Gastroesophageal sphincter (tissue), 4 donors: ENCODE results near the gene SRM. TPM values are rescaled to one million over a fixed set of nuclear protein-coding genes. Genes with fewer than 3 reads are reported as not detected.

Experiments
- ATAC-seq: fragments of 150-250 bp; one replicate; pipeline ENCODE4 v1.9.1; 2016; ENCODE audit warnings: mild to moderate bottlenecking, moderate library complexity
- H3K27ac ChIP-seq, 4 donors: fragments of 200-600 bp; sonication (generic) in 3 of 4; 1 replicate in 3 of 4; 2 replicates in 1 of 4; pipeline ENCODE4 v1.5.1; 2016 to 2019
- H3K27me3 ChIP-seq: fragments of 200-600 bp; sonication (generic); one replicate; pipeline ENCODE4 v1.5.1; 2019
- H3K36me3 ChIP-seq, 2 donors: fragments of 200-600 bp; sonication (generic); one replicate each; pipeline ENCODE4 v1.5.1; 2019; ENCODE audit warnings: control low read depth in 1 of 2
- H3K4me1 ChIP-seq, 3 donors: fragments of 200-600 bp; sonication (generic); 1 replicate in 2 of 3; 2 replicates in 1 of 3; pipeline ENCODE4 v1.5.1; 2016 to 2019; ENCODE audit warnings: control low read depth in 2 of 3
- H3K4me3 ChIP-seq, 2 donors: fragments of 200-600 bp; sonication (generic); one replicate each; pipeline ENCODE4 v1.5.1; 2019; ENCODE audit warnings: mild to moderate bottlenecking in 1 of 2, moderate library complexity in 1 of 2
- H3K9me3 ChIP-seq, 3 donors: fragments of 200-600 bp; sonication (generic); one replicate each; pipeline ENCODE4 v1.5.1; 2017 to 2019; ENCODE audit warnings: control low read depth in 2 of 3
- EP300 ChIP-seq: sonication (generic); formaldehyde crosslinking; IDR thresholded peaks from one replicate; pipeline ENCODE4 v1.6.1; 2017; ENCODE audit warnings: antibody characterized with exemption, mild to moderate bottlenecking
- POLR2A ChIP-seq, 2 donors: fragments of 450-650 bp; IDR thresholded peaks; one replicate each; pipeline ENCODE4 v1.6.1; 2017; ENCODE audit warnings: antibody characterized with exemption in 2 of 2, mild to moderate bottlenecking in 2 of 2, moderate library complexity in 1 of 2
- POLR2AphosphoS5 ChIP-seq: sonication (generic); formaldehyde crosslinking; IDR thresholded peaks from one replicate; pipeline ENCODE4 v1.6.1; 2017; ENCODE audit warnings: antibody characterized with exemption
- WGBS, 2 donors: methylation state at CpG; one replicate each; pipeline ENCODE4 v1.1.5; 2018; ENCODE audit warnings: low coverage in 1 of 2; 5-methylcytosine and 5-hydroxymethylcytosine counted together
- total RNA-seq, 4 donors: library from RNA; depleted of rRNA; stranded (reverse); fragments of >200 nt; gene quantifications; one replicate each; pipeline ENCODE4 v1.1.0, GENCODE V29; 2016
- TF ChIP-seq, protein P1 (sequence below), 4 experiments: fragments of 200-600 bp in 2 of 4; fragments of 450-650 bp in 2 of 4; sonication (generic) in 1 of 4; IDR thresholded peaks; one replicate each; pipeline ENCODE4 v1.5.1; 2017 to 2019; ENCODE audit warnings: antibody characterized with exemption in 4 of 4, mild to moderate bottlenecking in 2 of 4, moderate library complexity in 2 of 4

SRM gene
- total RNA-seq, 4 donors from 2014 or later: 29.3 to 54.0 (median 34.1) TPM

DNA sequence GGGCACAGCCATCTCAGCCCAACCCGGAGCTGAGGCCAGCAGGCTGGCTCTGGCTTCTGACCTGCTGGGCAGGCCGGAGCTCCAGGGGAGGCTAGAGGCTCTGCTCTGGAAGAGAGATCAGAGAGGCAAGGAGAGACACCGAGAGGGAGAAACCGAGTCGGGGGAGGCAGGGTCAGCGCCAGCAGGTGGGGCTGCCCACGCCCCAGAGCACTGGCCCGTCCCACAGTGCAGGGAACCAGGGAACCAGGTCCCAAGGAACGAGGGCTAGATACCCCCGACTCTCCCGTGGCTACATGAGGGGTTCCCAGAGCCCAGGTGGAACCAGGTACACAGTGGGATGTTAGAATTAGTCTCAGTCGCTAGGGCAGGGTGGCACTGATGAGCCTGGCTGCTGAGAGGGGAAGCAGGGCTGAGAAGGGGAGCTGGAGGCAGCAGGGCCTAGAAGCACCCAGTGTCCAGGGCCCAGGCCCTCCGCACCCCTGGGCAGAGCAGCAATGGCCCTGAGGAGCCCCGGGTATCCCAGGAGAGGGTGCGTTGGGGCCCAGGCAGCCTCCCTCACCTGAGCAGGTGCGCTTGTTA is 14.9 kb downstream of the SRM start:
- Histone ChIP-seq H3K4me1 (no peaks in the 10 kb centered on the region), H3K4me3 (no peak overlapping the region), H3K27ac (no peak overlapping the region), H3K36me3 (no peaks in the 10 kb centered on the region), H3K27me3 (peaks cover 6% of the 10 kb centered on the region), H3K9me3 (no peaks in the 10 kb centered on the region)
- TF ChIP-seq POLR2AphosphoS5 (no peak), EP300 (no peak), POLR2A (IDR thresholded peaks at IDR 0.05) (no peak)
- TF ChIP-seq, protein P1, sequence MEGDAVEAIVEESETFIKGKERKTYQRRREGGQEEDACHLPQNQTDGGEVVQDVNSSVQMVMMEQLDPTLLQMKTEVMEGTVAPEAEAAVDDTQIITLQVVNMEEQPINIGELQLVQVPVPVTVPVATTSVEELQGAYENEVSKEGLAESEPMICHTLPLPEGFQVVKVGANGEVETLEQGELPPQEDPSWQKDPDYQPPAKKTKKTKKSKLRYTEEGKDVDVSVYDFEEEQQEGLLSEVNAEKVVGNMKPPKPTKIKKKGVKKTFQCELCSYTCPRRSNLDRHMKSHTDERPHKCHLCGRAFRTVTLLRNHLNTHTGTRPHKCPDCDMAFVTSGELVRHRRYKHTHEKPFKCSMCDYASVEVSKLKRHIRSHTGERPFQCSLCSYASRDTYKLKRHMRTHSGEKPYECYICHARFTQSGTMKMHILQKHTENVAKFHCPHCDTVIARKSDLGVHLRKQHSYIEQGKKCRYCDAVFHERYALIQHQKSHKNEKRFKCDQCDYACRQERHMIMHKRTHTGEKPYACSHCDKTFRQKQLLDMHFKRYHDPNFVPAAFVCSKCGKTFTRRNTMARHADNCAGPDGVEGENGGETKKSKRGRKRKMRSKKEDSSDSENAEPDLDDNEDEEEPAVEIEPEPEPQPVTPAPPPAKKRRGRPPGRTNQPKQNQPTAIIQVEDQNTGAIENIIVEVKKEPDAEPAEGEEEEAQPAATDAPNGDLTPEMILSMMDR (IDR thresholded peaks at IDR 0.05): no peak
- ATAC-seq: no peak
- 100% methylated on average over 1 of the region's 16 CpGs; no CpG with 5 or more reads in 1 of the 2 donors for WGBS, 2 donors

DNA sequence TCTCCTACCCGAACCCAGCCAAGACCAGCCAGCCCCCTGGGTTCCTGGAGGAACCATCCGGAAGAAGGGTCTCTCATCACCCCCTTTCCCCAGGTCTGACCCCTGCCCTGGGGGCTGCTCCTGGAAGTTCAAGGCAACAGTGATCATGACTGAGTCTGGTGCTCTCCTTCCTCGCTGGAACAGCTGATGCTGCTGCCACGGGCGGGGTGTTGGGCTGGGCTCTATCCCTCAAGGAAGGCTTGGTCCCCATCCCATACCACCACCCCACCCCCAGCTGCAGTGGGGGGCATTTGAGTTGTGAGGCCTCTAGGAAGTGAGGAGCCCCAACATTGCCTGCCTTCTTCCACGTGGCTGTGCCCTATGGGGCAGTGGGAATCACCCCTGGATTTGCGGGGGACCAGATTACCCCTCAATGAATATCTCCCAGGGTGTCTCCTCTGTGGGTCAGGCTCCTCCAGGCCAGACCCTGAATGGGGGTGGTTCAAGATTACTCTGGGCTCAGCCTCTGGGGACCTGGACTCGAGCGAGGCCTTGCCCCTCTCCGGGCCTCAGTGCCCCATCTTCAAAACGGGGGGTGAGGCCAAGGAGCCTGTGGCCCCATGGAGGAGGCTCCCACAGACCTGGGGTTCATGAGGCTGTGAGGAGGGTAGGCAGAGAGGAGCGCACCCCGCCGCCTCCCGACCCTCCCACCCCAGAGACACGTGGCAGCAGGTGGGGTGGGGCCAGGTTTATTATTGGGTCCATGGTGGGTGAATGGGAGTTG is 15.6 kb downstream of the SRM start:
- H3K36me3 ChIP-seq: no peaks in the 10 kb centered on the region
- 49% methylated on average over 2 of the region's 16 CpGs; no CpG with 5 or more reads in 1 of the 2 donors for WGBS, 2 donors
- no peaks in the 10 kb centered on the region for H3K4me1 ChIP-seq
- H3K9me3 ChIP-seq: no peaks in the 10 kb centered on the region
- no peak overlapping the region for H3K4me3 ChIP-seq
- no peak overlapping the region for H3K27ac ChIP-seq
- TF ChIP-seq EP300 (no peak), POLR2AphosphoS5 (no peak), POLR2A (IDR thresholded peaks at IDR 0.05) (no peak)
- TF ChIP-seq, protein P1 (IDR thresholded peaks at IDR 0.05): no peak
- ATAC-seq: no peak
- peaks cover 6% of the 10 kb centered on the region for H3K27me3 ChIP-seq

- 47 to 100% methylated on average over 1 to 3 of the region's 19 CpGs for WGBS, 2 donors
- TF ChIP-seq EP300: no peak
- TF ChIP-seq POLR2AphosphoS5: no peak
- TF ChIP-seq POLR2A (IDR thresholded peaks at IDR 0.05): no peak
- TF ChIP-seq, protein P1 (IDR thresholded peaks at IDR 0.05): no peak
- no peaks in the 10 kb centered on the region for H3K36me3 ChIP-seq
- H3K9me3 ChIP-seq: no peaks in the 10 kb centered on the region
- H3K4me3 ChIP-seq: no peak overlapping the region
- no peak for ATAC-seq
- H3K27me3 ChIP-seq: peaks cover 3% of the 10 kb centered on the region
- H3K4me1 ChIP-seq: peaks cover 0 to 3% (median 1%) of the 10 kb centered on the region in 3 donors
- H3K27ac ChIP-seq: no peak overlapping the region
These were observed 16.6 kb downstream of the SRM start for GRCh38 chr1:11042995-11043874.

GRCh38 chr1:11042065-11042464 is 17.8 kb downstream of the SRM start:
- WGBS, 2 donors: 77 to 93% methylated on average over 3 of the region's 3 CpGs
- Histone ChIP-seq H3K27ac (no peak overlapping the region), H3K4me3 (no peak overlapping the region), H3K36me3 (no peaks in the 10 kb centered on the region), H3K9me3 (no peaks in the 10 kb centered on the region), H3K27me3 (no peaks in the 10 kb centered on the region), H3K4me1 (peaks cover 0 to 13% (median 6%) of the 10 kb centered on the region in 3 donors)
- no peak for ATAC-seq
- TF ChIP-seq EP300 (no peak), POLR2A (IDR thresholded peaks at IDR 0.05) (no peak), POLR2AphosphoS5 (no peak)
- TF ChIP-seq, protein P1 (IDR thresholded peaks at IDR 0.05): no peak
